HL-60 (cell line): ENCODE measurements around the gene TGFBR3L.

Source experiments
- DNase-seq, 2 experiments: peaks; one replicate each; pipeline ENCODE4 v3.0.0-alpha.2; 2010 to 2020; ENCODE audit warnings: low read depth in 1 of 2, low spot score in 1 of 2
- H3K27ac ChIP-seq: fragments of 250-450 bp; sonication (Bioruptor Pico); replicated peaks from 2 replicates; pipeline ENCODE4 v1.5.1; 2020; ENCODE audit warnings: mild to moderate bottlenecking, moderate library complexity
- H3K27me3 ChIP-seq: fragments of 250-450 bp; sonication (Bioruptor Pico); 2 replicates; pipeline ENCODE4 v1.5.1; 2021; ENCODE audit warnings: mild to moderate bottlenecking, moderate library complexity; ENCODE audit not compliant: insufficient read depth, poor library complexity, severe bottlenecking
- H3K4me3 ChIP-seq: replicated peaks from 2 replicates; pipeline ENCODE4 v1.5.1; 2011; ENCODE audit warnings: mild to moderate bottlenecking, control low read depth, low read length; ENCODE audit not compliant: insufficient read depth
- GABPA ChIP-seq: IDR thresholded peaks from 2 replicates; pipeline ENCODE4 v1.6.1; 2012; ENCODE audit warnings: low read depth
- POLR2AphosphoS5 ChIP-seq: IDR thresholded peaks from 2 replicates; pipeline ENCODE4 v1.6.1; 2012; ENCODE audit warnings: low read depth
- SPI1 ChIP-seq: IDR thresholded peaks from 2 replicates; pipeline ENCODE4 v1.6.1; 2012; ENCODE audit warnings: low read depth, mild to moderate bottlenecking, borderline replicate concordance
- TF ChIP-seq, protein P1 (sequence below): IDR thresholded peaks from 2 replicates; pipeline ENCODE4 v1.6.1; 2012; ENCODE audit warnings: low read depth; ENCODE audit not compliant: insufficient replicate concordance
- TF ChIP-seq, protein P2 (sequence below): IDR thresholded peaks from one replicate; pipeline ENCODE4 v1.5.1; 2011; ENCODE audit warnings: low read length, control low read depth, inconsistent platforms; ENCODE audit not compliant: insufficient read depth

The TGFBR3L gene

DNA sequence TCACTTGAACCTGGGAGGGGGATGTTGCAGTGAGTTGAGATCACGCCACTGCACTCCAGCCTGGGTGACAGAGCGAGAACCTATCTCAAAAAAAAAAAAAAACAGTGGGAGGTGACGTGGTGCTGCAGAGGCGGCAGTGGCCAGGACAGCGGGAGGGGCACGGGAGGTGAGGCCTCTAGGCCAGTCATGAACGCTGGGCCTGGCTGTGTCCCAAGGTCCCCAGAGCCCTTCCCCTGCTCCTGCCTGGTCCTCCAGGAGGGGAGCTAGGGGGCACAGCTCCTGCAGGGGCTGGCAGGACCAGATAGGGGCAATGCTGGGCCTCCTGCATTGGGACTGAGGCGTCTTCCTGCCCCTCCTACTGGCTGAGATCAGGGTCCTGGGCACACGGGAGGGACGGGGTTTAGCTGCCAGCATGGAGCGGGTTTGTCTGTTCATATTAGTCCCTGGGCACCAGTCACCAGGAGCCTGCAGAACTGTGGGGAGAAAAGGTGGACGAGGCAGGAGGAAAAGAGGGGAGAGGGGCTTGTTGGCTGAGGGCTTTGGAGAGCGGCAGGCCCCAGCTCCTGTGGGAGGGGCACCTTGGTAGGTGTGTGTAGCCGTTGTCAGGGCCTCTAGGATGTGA is 6.4 kb upstream of the TGFBR3L start:
- TF ChIP-seq POLR2AphosphoS5 (0 out of 2 replicates have a peak, but pooled peaks have one; percentile 28), SPI1 (no peak)
- no peaks in the 10 kb centered on the region for H3K27me3 ChIP-seq

DNA sequence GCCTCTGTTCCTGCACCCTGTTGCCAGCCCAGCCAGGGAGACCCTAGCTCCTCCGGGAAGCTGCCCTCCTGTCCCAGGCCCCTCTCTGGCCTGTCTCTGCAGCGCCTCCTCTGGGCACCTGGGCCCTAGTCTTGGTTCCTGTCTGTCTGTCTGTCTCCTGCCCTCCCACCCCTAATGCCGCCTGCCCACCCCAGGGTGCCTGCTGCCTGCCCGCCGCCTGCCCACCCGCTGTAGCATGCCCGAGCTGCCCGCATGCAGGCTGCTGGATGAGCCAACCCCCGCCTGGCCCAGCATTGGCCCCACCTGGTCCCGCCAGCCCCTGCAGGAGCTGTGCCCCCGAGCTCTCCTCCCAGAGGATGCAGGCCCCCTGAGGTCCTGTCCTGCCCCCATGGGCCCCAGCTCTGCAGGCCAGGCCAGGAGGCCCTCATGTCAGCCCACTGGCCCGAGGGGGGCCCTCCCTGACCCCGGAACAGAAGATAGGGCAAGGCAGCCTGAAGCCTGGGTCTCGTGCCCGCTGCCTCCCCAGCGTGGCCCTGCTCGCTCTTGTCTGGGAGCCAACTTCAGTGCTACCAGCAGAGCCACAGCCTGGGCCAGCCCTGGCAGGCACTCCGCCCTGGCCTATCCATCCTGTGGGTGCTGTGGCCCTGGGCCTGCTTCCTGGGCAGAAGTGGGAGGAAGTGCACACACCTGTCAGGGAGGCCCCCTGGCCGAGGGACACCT is 5.7 kb upstream of the TGFBR3L start:
- H3K4me3 ChIP-seq = no peak overlapping the region
- H3K27me3 ChIP-seq = no peaks in the 10 kb centered on the region
- TF ChIP-seq, protein P1, sequence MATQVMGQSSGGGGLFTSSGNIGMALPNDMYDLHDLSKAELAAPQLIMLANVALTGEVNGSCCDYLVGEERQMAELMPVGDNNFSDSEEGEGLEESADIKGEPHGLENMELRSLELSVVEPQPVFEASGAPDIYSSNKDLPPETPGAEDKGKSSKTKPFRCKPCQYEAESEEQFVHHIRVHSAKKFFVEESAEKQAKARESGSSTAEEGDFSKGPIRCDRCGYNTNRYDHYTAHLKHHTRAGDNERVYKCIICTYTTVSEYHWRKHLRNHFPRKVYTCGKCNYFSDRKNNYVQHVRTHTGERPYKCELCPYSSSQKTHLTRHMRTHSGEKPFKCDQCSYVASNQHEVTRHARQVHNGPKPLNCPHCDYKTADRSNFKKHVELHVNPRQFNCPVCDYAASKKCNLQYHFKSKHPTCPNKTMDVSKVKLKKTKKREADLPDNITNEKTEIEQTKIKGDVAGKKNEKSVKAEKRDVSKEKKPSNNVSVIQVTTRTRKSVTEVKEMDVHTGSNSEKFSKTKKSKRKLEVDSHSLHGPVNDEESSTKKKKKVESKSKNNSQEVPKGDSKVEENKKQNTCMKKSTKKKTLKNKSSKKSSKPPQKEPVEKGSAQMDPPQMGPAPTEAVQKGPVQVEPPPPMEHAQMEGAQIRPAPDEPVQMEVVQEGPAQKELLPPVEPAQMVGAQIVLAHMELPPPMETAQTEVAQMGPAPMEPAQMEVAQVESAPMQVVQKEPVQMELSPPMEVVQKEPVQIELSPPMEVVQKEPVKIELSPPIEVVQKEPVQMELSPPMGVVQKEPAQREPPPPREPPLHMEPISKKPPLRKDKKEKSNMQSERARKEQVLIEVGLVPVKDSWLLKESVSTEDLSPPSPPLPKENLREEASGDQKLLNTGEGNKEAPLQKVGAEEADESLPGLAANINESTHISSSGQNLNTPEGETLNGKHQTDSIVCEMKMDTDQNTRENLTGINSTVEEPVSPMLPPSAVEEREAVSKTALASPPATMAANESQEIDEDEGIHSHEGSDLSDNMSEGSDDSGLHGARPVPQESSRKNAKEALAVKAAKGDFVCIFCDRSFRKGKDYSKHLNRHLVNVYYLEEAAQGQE = no peak
- TF ChIP-seq POLR2AphosphoS5 = 0 out of 2 replicates have a peak, but pooled peaks have one; percentile 15
- no peak overlapping the region for H3K27ac ChIP-seq
- DNase-seq = no peak

More for the DNA sequence above, 6.4 kb upstream of the TGFBR3L start:
- no peak overlapping the region for H3K4me3 ChIP-seq
- no peak overlapping the region for H3K27ac ChIP-seq
- DNase-seq = no peak

DNA sequence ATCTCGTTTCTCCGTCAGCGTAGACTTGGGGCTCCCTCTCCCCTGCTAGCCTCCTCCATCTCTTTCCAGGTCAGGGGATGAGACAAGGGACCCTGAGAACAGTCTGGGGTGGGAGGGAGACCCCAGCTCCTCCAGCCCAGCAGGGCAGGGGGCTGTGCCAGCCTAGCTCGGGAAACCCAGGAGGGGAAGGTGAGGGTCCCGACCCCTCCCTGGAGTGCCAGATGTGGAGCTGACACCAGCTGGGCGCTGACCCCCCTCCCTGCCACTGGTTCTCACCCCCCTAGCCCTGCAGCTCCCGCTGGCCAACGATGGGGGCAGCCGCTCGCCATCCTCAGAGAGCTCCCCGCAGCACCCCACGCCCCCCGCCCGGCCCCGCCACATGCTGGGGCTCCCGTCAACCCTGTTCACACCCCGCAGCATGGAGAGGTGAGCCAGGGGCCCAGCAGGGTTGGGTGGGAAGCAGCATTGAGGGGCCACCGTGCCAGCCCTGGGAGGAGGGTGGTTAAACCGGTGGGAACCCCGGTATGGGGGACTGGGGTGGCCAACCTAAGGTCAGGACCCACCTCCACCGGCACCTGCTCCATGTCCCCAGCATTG is 5.1 kb upstream of the TGFBR3L start:
- no peak for TF ChIP-seq GABPA
- no peak for TF ChIP-seq SPI1
- TF ChIP-seq, protein P2, sequence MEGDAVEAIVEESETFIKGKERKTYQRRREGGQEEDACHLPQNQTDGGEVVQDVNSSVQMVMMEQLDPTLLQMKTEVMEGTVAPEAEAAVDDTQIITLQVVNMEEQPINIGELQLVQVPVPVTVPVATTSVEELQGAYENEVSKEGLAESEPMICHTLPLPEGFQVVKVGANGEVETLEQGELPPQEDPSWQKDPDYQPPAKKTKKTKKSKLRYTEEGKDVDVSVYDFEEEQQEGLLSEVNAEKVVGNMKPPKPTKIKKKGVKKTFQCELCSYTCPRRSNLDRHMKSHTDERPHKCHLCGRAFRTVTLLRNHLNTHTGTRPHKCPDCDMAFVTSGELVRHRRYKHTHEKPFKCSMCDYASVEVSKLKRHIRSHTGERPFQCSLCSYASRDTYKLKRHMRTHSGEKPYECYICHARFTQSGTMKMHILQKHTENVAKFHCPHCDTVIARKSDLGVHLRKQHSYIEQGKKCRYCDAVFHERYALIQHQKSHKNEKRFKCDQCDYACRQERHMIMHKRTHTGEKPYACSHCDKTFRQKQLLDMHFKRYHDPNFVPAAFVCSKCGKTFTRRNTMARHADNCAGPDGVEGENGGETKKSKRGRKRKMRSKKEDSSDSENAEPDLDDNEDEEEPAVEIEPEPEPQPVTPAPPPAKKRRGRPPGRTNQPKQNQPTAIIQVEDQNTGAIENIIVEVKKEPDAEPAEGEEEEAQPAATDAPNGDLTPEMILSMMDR = no peak
- TF ChIP-seq, protein P1 = no peak
- TF ChIP-seq POLR2AphosphoS5 = no peak
- H3K27ac ChIP-seq = no peak overlapping the region

DNA sequence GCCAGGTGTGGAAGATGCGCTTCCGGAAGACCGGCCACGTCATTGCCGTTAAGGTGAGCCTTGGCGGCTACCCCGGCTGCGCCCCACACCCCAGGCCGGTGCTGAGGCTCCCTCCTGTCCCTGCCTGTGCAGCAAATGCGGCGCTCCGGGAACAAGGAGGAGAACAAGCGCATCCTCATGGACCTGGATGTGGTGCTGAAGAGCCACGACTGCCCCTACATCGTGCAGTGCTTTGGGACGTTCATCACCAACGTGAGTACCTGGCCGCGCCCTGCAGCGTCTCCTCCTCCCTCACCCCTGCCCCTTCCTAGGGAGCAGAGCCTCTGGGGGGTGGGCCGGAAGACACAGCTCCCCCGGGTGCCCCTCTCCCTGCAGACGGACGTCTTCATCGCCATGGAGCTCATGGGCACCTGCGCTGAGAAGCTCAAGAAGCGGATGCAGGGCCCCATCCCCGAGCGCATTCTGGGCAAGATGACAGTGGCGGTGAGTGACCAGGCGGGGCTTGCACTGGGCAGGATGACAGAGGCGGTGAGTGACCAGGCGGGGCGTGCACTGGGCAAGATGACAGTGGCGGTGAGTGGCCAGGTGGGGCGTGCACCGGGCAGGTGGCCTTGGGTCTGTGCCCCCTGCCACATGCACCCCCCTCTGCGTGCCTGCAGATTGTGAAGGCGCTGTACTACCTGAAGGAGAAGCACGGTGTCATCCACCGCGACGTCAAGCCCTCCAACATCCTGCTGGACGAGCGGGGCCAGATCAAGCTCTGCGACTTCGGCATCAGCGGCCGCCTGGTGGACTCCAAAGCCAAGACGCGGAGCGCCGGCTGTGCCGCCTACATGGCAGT is 4.1 kb upstream of the TGFBR3L start:
- Histone ChIP-seq H3K27ac (no peak overlapping the region), H3K27me3 (no peaks in the 10 kb centered on the region), H3K4me3 (no peak overlapping the region)
- TF ChIP-seq, protein P1 = no peak
- TF ChIP-seq GABPA (no peak), POLR2AphosphoS5 (no peak), SPI1 (no peak)
- TF ChIP-seq, protein P2 = no peak
- DNase-seq = no peak

More for the DNA sequence above, 5.1 kb upstream of the TGFBR3L start:
- H3K27me3 ChIP-seq = no peaks in the 10 kb centered on the region
- no peak for DNase-seq
- no peak overlapping the region for H3K4me3 ChIP-seq
